Body of pancreas (tissue), 4 donors: ENCODE measurements around the gene XCR1. TPM values are rescaled to one million over a fixed set of nuclear protein-coding genes. Genes with fewer than 3 reads are reported as not detected.

Experiments used
- ATAC-seq: fragments of 150-250 bp; one replicate; pipeline ENCODE4 v1.9.1; 2016
- DNase-seq, 4 donors: peaks; one replicate each; pipeline ENCODE4 v3.0.0-alpha.2; 2019
- H3K27ac ChIP-seq, 4 donors: fragments of 200-600 bp; sonication (generic); 1 replicate in 3 of 4; 2 replicates in 1 of 4; pipeline versions ENCODE4 v1.5.1 to v1.6.1; 2016 to 2019; ENCODE audit warnings: mild to moderate bottlenecking in 1 of 4, mixed read lengths in 1 of 4, moderate library complexity in 1 of 4
- H3K27me3 ChIP-seq, 2 donors: fragments of 200-600 bp; sonication (generic); one replicate each; pipeline ENCODE4 v1.6.0; 2016; ENCODE audit warnings: mild to moderate bottlenecking in 1 of 2
- H3K36me3 ChIP-seq, 2 donors: fragments of 200-600 bp; sonication (generic); replicated peaks in 1 of 2; 2 replicates each; pipeline ENCODE4 v1.5.1; 2016; ENCODE audit warnings: low read depth in 2 of 2; ENCODE audit not compliant: insufficient read depth in 1 of 2
- H3K4me1 ChIP-seq: fragments of 200-600 bp; sonication (generic); one replicate; pipeline ENCODE4 v1.6.0; 2016
- H3K4me3 ChIP-seq, 2 donors: fragments of 200-600 bp; sonication (generic); 1 replicate in 1 of 2; 2 replicates in 1 of 2; pipeline ENCODE4 v1.5.1; 2016 to 2019
- H3K9me3 ChIP-seq, 3 donors: fragments of 200-600 bp; sonication (generic); 1 replicate in 2 of 3; 2 replicates in 1 of 3; pipeline ENCODE4 v1.5.1; 2016
- CTCF ChIP-seq, 7 experiments: fragments of 450-650 bp in 4 of 7; fragments of 200-600 bp in 3 of 7; sonication (generic) in 3 of 7; IDR thresholded peaks; one replicate each; pipeline ENCODE4 v1.5.1; 2016 to 2019; ENCODE audit warnings: antibody characterized with exemption in 7 of 7
- POLR2A ChIP-seq, 3 donors: fragments of 450-650 bp; IDR thresholded peaks; one replicate each; pipeline ENCODE4 v1.6.1; 2016; ENCODE audit warnings: antibody characterized with exemption in 3 of 3, mild to moderate bottlenecking in 2 of 3
- WGBS, 2 donors: methylation state at CpG; one replicate each; pipeline ENCODE4 v1.1.5; 2017; 5-methylcytosine and 5-hydroxymethylcytosine counted together
- intact Hi-C: fragments of 100-400 bp; cut with DNase I; formaldehyde crosslinking; loops from one replicate; pipeline ENCODE4 v1.15.1; 2023
- total RNA-seq, 2 donors: library from RNA; depleted of rRNA; stranded (reverse); fragments of >200 nt; gene quantifications; one replicate each; pipeline ENCODE4 v1.1.0, GENCODE V29; 2016

XCR1 gene
- total RNA-seq, 2 donors from 2014 or later: not detected

- Histone ChIP-seq H3K27ac (no peak overlapping the region), H3K36me3 (peaks cover 27 to 51% of the 10 kb centered on the region in 2 donors), H3K27me3 (no peaks in the 10 kb centered on the region), H3K9me3 (no peaks in the 10 kb centered on the region), H3K4me3 (no peak overlapping the region), H3K4me1 (no peaks in the 10 kb centered on the region)
- intact Hi-C loops: no loop called here
- TF ChIP-seq POLR2A (IDR thresholded peaks at IDR 0.05): no peak
- ATAC-seq: no peak
- WGBS, 2 donors: 79 to 89% methylated on average over 6 to 9 of the region's 9 CpGs
- DNase-seq: no peak
These were observed 59.1 kb downstream of the XCR1 start for GRCh38 chr3:45968149-45968548.

- Histone ChIP-seq H3K4me3 (no peak overlapping the region), H3K27me3 (no peaks in the 10 kb centered on the region), H3K27ac (no peak overlapping the region), H3K4me1 (no peaks in the 10 kb centered on the region), H3K9me3 (no peaks in the 10 kb centered on the region), H3K36me3 (peaks cover 27 to 51% of the 10 kb centered on the region in 2 donors)
- WGBS, 2 donors: 67 to 77% methylated on average over 7 to 8 of the region's 8 CpGs
- DNase-seq: no peak
- no peak for ATAC-seq
- TF ChIP-seq CTCF (IDR thresholded peaks at IDR 0.05) (no peak), POLR2A (IDR thresholded peaks at IDR 0.05) (no peak)
- intact Hi-C loops: no loop called here
These were observed 59.6 kb downstream of the XCR1 start for GRCh38 chr3:45967724-45968123.

Other genes with a start within 250 kb of the XCR1 start
- 1 to 10 TPM; 4.7 to 5.3 TPM for gene SLC6A20, start 230.9 kb downstream of the XCR1 start, total RNA-seq
- gene LZTFL1, start 185.4 kb downstream of the XCR1 start, total RNA-seq: 10 to 100 TPM; 12.5 to 14.5 TPM
- gene CCR9, start 140.9 kb downstream of the XCR1 start, total RNA-seq: not detected
- gene CXCR6, start 84.0 kb downstream of the XCR1 start, total RNA-seq: 1 to 10 TPM in 1 of 2 donors, not detected in 1; 2.9 TPM
- 10 to 100 TPM; 20.0 to 25.4 TPM for gene FYCO1, start 31.7 kb downstream of the XCR1 start, total RNA-seq
- gene CCR1, start 180.8 kb upstream of the XCR1 start, total RNA-seq: 1 to 10 TPM; 1.8 to 3.0 TPM
- gene CCR3, start 215.0 kb upstream of the XCR1 start, total RNA-seq: not detected